Measurements from ENCODE around the gene SMAD3.
"Not testable (repeated sequence)": the region's sequence is repeated elsewhere in the genome, so short reads cannot be mapped to it uniquely, and the experiment has no call there.

SMAD3 gene

GRCh38 chr15:67063689-67064606, 1.5 kb upstream of the SMAD3 start:
- peak; percentile 30 for DNase-seq

GRCh38 chr15:67064607-67065530, 533 bp upstream of the SMAD3 start:
- no peak for DNase-seq

GRCh38 chr15:67066041-67066958, 898 bp downstream of the SMAD3 start:
- no peak for DNase-seq

- DNase-seq: no peak
Measured at GRCh38 chr15:67066959-67067853, 1.8 kb downstream of the SMAD3 start.

GRCh38 chr15:67067930-67068551, 2.6 kb downstream of the SMAD3 start:
- no peak for DNase-seq

- no peak for DNase-seq
Measured at GRCh38 chr15:67068710-67069400, 3.5 kb downstream of the SMAD3 start.

- DNase-seq: no peak
Measured at GRCh38 chr15:67070150-67070549, 4.7 kb downstream of the SMAD3 start.

- no peak for DNase-seq
Measured at GRCh38 chr15:67070892-67071664, 5.7 kb downstream of the SMAD3 start.

- no peak for DNase-seq
Measured at GRCh38 chr15:67072442-67072841, 7.0 kb downstream of the SMAD3 start.

- no peak for DNase-seq
Measured at GRCh38 chr15:67072958-67073357, 7.6 kb downstream of the SMAD3 start.

- DNase-seq: no peak
Measured at GRCh38 chr15:67074886-67075229, 9.5 kb downstream of the SMAD3 start.

- not testable (repeated sequence) for DNase-seq
Measured at GRCh38 chr15:67075555-67076135, 10.2 kb downstream of the SMAD3 start.

GRCh38 chr15:67076147-67076843, 10.9 kb downstream of the SMAD3 start:
- DNase-seq: no peak

GRCh38 chr15:67077641-67078215, 12.3 kb downstream of the SMAD3 start:
- DNase-seq: no peak

GRCh38 chr15:67079361-67079760, 14.0 kb downstream of the SMAD3 start:
- DNase-seq: no peak

GRCh38 chr15:67080118-67080899, 14.9 kb downstream of the SMAD3 start:
- DNase-seq: no peak

GRCh38 chr15:67080900-67081431, 15.6 kb downstream of the SMAD3 start:
- DNase-seq: no peak
